Testis (tissue), 2 donors: Measurements from ENCODE around the gene GNAO1.

ENCODE experiments used
- CTCF ChIP-seq, 3 experiments: fragments of 450-650 bp in 2 of 3; fragments of 200-600 bp in 1 of 3; sonication (generic) in 1 of 3; IDR thresholded peaks; one replicate each; pipeline ENCODE4 v1.5.1; 2016 to 2019; ENCODE audit warnings: antibody characterized with exemption in 3 of 3, mild to moderate bottlenecking in 2 of 3, moderate library complexity in 1 of 3
- POLR2A ChIP-seq: fragments of 450-650 bp; IDR thresholded peaks from one replicate; pipeline ENCODE4 v1.6.1; 2017; ENCODE audit warnings: antibody characterized with exemption, mild to moderate bottlenecking, moderate library complexity

- TF ChIP-seq POLR2A (no peak), CTCF (IDR thresholded peaks at IDR 0.05) (no peak)
Observed at GRCh38 chr16:56190048-56190676, 1.1 kb upstream of the GNAO1 start.
